Measurements from ENCODE around the gene WIPF3. TPM values are rescaled to one million over a fixed set of nuclear protein-coding genes. Genes with fewer than 3 reads are reported as not detected.

Gene WIPF3
- total RNA-seq, 6 experiments from 2014 or later = not detected

GRCh38 chr7:29951206-29951605 is 144.9 kb downstream of the WIPF3 start:
- Mint-ChIP-seq H3K4me1 (ENCODE audit: low read depth) (peaks cover 6% of the 10 kb centered on the region; the same call in 1 of the 2 replicates), H3K27me3 (ENCODE audit: insufficient read depth) (no peaks in the 10 kb centered on the region; the same call in 1 of the 2 replicates), H3K36me3 (ENCODE audit: low read depth) (peaks cover 42% of the 10 kb centered on the region), H3K4me3 (no peak overlapping the region), H3K27ac (no peak overlapping the region), H3K9me3 (no peaks in the 10 kb centered on the region)
- no peak for DNase-seq
- TF ChIP-seq, protein P1, sequence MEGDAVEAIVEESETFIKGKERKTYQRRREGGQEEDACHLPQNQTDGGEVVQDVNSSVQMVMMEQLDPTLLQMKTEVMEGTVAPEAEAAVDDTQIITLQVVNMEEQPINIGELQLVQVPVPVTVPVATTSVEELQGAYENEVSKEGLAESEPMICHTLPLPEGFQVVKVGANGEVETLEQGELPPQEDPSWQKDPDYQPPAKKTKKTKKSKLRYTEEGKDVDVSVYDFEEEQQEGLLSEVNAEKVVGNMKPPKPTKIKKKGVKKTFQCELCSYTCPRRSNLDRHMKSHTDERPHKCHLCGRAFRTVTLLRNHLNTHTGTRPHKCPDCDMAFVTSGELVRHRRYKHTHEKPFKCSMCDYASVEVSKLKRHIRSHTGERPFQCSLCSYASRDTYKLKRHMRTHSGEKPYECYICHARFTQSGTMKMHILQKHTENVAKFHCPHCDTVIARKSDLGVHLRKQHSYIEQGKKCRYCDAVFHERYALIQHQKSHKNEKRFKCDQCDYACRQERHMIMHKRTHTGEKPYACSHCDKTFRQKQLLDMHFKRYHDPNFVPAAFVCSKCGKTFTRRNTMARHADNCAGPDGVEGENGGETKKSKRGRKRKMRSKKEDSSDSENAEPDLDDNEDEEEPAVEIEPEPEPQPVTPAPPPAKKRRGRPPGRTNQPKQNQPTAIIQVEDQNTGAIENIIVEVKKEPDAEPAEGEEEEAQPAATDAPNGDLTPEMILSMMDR (IDR thresholded peaks at IDR 0.05) = no peak

DNA sequence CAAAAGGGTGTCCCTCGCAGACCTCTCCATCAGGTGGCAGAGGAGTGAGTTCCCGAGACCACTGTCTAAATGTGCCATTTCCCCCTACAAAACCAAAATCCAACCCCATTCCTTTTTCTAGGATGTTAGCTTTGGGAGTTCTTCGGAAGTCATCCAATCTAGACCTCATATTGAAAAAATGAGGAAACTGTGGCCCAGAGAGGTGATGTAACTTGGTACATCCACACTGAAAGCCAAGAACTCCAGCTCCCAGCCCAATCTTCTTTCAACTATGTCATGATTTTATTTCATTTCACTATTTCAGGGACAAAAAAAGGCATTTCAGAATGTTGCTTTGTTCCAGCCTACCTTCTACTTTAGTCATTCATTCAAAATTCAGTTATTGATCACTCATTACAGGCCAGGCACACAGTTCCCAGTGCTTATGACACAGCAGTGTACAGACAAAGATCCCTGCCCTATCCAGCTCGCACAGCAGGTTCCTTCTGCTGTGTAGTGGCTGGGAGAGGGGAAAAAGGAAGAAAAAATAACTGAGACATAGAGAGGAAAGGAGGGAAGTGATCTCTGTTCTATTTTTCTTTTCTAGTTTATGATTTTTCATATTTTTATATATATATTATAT is 147.5 kb downstream of the WIPF3 start:
- Mint-ChIP-seq H3K4me1 (ENCODE audit: low read depth) (peaks cover 9% of the 10 kb centered on the region), H3K9me3 (no peaks in the 10 kb centered on the region), H3K36me3 (ENCODE audit: low read depth) (peaks cover 38% of the 10 kb centered on the region), H3K27me3 (ENCODE audit: insufficient read depth) (no peaks in the 10 kb centered on the region; the same call in 1 of the 2 replicates), H3K4me3 (no peak overlapping the region), H3K27ac (no peak overlapping the region)
- TF ChIP-seq, protein P1 (IDR thresholded peaks at IDR 0.05) = no peak
- no peak for DNase-seq

DNA sequence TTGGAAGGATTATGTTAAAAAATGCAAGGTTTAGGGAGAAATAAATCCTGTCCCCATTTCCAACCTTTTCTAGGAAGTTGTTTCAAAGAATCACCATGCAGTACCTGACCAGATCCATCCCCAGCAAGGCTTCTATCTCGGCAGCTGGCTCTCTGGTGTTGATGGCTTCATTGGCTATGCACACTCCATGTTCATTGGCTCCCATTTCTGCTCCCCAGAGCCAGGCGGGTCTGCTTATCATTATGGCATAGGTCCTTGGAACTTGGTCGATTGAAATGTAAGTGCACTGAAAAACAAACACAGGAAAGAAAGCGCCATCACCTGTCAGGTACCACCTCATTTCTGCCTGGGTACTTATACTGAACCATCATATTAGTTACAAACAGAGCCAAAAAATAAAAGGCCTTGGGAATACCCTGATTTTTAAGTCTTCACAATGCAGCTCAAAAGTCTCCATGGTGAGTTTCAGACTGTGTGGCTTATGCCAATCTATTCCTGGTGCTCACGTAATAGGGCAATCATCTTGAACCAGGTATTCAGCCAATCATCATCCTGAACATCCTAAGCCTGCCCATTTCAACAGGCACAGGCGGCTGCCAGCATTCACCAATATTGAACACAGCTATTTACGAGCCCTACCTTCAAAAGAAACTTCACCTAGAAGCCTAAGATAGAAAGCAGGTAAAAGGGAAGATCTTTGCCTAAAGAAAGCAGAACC is 148.9 kb downstream of the WIPF3 start:
- Mint-ChIP-seq H3K27ac (no peak overlapping the region), H3K9me3 (no peaks in the 10 kb centered on the region), H3K27me3 (ENCODE audit: insufficient read depth) (no peaks in the 10 kb centered on the region; the same call in 1 of the 2 replicates), H3K4me3 (no peak overlapping the region), H3K4me1 (ENCODE audit: low read depth) (peaks cover 9% of the 10 kb centered on the region), H3K36me3 (ENCODE audit: low read depth) (peaks cover 38% of the 10 kb centered on the region)
- TF ChIP-seq, protein P1 (IDR thresholded peaks at IDR 0.05) = no peak
- no peak for DNase-seq

GRCh38 chr7:29955799-29956486 is 149.6 kb downstream of the WIPF3 start:
- Mint-ChIP-seq H3K4me1 (ENCODE audit: low read depth) (peaks cover 9% of the 10 kb centered on the region), H3K36me3 (ENCODE audit: low read depth) (peaks cover 38% of the 10 kb centered on the region), H3K4me3 (no peak overlapping the region), H3K27ac (no peak overlapping the region; the same call in 1 of the 2 replicates), H3K27me3 (ENCODE audit: insufficient read depth) (no peaks in the 10 kb centered on the region; the same call in 1 of the 2 replicates), H3K9me3 (no peaks in the 10 kb centered on the region)
- TF ChIP-seq, protein P1 (IDR thresholded peaks at IDR 0.05) = no peak
- no peak for DNase-seq

DNA sequence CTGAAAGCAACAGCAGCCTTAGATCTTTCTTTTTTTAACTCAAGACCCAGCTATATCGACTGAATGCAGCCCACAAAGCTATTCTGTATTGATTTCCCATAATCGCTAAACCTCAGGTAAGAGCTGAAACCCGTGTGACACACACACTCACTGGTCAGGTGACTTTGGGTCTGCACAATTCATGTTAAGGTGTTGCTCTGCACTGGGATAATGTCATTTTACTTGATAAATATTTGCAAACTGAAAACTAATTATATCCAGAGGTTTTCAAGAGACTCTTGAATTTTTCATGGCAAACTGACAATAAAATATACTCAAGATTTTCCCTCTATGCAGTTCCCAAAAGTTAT is 150.2 kb downstream of the WIPF3 start:
- H3K27ac Mint-ChIP-seq = no peak overlapping the region
- peaks cover 34% of the 10 kb centered on the region for H3K36me3 Mint-ChIP-seq (ENCODE audit: low read depth)
- peaks cover 9% of the 10 kb centered on the region for H3K4me1 Mint-ChIP-seq (ENCODE audit: low read depth)
- no peaks in the 10 kb centered on the region; the same call in 1 of the 2 replicates for H3K27me3 Mint-ChIP-seq (ENCODE audit: insufficient read depth)
- DNase-seq = no peak
- TF ChIP-seq, protein P1 (IDR thresholded peaks at IDR 0.05) = no peak
- H3K9me3 Mint-ChIP-seq = no peaks in the 10 kb centered on the region
- H3K4me3 Mint-ChIP-seq = no peak overlapping the region

Measured in HFFc6 (cell line).